Gastrocnemius medialis (tissue), 4 donors: ENCODE results near the gene CABCOCO1.

Source experiments
- POLR2A ChIP-seq, 2 donors: fragments of 450-650 bp; IDR thresholded peaks; one replicate each; pipeline ENCODE4 v1.6.1; 2017; ENCODE audit warnings: antibody characterized with exemption in 2 of 2, mild to moderate bottlenecking in 2 of 2, moderate library complexity in 2 of 2
- TF ChIP-seq, protein P1 (sequence below), 5 experiments: fragments of 450-650 bp in 3 of 5; fragments of 200-600 bp in 2 of 5; sonication (generic) in 2 of 5; IDR thresholded peaks in 4 of 5; conservative IDR thresholded peaks in 1 of 5; 1 replicate in 4 of 5; 2 replicates in 1 of 5; pipeline ENCODE4 v1.5.1; 2016 to 2019; ENCODE audit warnings: antibody characterized with exemption in 5 of 5, mild to moderate bottlenecking in 3 of 5, moderate library complexity in 3 of 5

DNA sequence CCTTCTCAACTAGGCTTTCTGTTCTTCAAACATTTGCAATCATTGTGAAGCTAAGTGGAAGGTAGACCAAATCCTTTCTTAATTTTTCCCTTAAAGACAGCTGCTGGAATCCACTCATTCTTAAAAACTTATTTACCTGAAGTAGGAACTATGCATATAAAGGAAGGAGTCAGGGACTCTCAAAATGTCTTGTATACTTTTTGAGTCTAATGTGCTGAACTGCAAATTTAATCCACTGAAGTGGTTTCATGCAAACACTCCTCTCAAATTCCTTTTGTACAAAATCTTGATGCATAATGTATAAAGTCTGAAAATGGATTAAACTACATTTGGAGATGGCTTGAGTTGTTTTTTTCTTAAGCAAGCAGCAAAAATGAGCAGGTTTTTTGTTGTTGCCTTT, 118.0 kb downstream of the CABCOCO1 start:
- no peak for TF ChIP-seq POLR2A (IDR thresholded peaks at IDR 0.05)
- TF ChIP-seq, protein P1, sequence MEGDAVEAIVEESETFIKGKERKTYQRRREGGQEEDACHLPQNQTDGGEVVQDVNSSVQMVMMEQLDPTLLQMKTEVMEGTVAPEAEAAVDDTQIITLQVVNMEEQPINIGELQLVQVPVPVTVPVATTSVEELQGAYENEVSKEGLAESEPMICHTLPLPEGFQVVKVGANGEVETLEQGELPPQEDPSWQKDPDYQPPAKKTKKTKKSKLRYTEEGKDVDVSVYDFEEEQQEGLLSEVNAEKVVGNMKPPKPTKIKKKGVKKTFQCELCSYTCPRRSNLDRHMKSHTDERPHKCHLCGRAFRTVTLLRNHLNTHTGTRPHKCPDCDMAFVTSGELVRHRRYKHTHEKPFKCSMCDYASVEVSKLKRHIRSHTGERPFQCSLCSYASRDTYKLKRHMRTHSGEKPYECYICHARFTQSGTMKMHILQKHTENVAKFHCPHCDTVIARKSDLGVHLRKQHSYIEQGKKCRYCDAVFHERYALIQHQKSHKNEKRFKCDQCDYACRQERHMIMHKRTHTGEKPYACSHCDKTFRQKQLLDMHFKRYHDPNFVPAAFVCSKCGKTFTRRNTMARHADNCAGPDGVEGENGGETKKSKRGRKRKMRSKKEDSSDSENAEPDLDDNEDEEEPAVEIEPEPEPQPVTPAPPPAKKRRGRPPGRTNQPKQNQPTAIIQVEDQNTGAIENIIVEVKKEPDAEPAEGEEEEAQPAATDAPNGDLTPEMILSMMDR (IDR thresholded peaks at IDR 0.05 in 4 of 5, conservative IDR thresholded peaks at IDR 0.05 in 1 of 5): no peak
